Neutrophil (primary cell): ENCODE measurements around the gene KCNK3.

Experiments used
- H3K27ac ChIP-seq: fragments of 200-600 bp; sonication (generic); 2 replicates; pipeline ENCODE4 v1.5.1; 2016; ENCODE audit warnings: mild to moderate bottlenecking, moderate library complexity
- H3K27me3 ChIP-seq: fragments of 200-600 bp; sonication (generic); 2 replicates; pipeline ENCODE4 v1.6.0; 2016; ENCODE audit warnings: mild to moderate bottlenecking
- H3K36me3 ChIP-seq: fragments of 200-600 bp; sonication (generic); 2 replicates; pipeline ENCODE4 v1.5.1; 2017
- H3K4me1 ChIP-seq, 2 experiments: fragments of 200-600 bp in 1 of 2; sonication (generic) in 1 of 2; 1 replicate in 1 of 2; 2 replicates in 1 of 2; pipeline versions ENCODE4 v1.5.1 to v1.6.1; 2013 to 2016; ENCODE audit warnings: low read depth in 1 of 2, low read length in 1 of 2, mild to moderate bottlenecking in 1 of 2, moderate library complexity in 1 of 2; ENCODE audit not compliant: control insufficient read depth in 1 of 2, insufficient read depth in 1 of 2
- H3K4me3 ChIP-seq, 2 experiments: fragments of 200-600 bp in 1 of 2; sonication (generic) in 1 of 2; 1 replicate in 1 of 2; 2 replicates in 1 of 2; pipeline ENCODE4 v1.5.1; 2013 to 2016; ENCODE audit warnings: low read depth in 1 of 2, low read length in 1 of 2, mild to moderate bottlenecking in 1 of 2, moderate library complexity in 1 of 2
- H3K9me3 ChIP-seq: fragments of 200-600 bp; sonication (generic); 2 replicates; pipeline ENCODE4 v1.5.1; 2016
- CTCF ChIP-seq: fragments of 200-600 bp; sonication (generic); IDR thresholded peaks from 2 replicates; pipeline ENCODE4 v1.5.1; 2016; ENCODE audit warnings: antibody characterized with exemption

KCNK3 gene

GRCh38 chr2:26752656-26753055 lies 60.1 kb downstream of the KCNK3 start:
- no peak overlapping the region for H3K4me3 ChIP-seq
- no peaks in the 10 kb centered on the region for H3K27me3 ChIP-seq
- no peaks in the 10 kb centered on the region for H3K9me3 ChIP-seq
- H3K36me3 ChIP-seq = no peaks in the 10 kb centered on the region
- no peak overlapping the region for H3K27ac ChIP-seq
- H3K4me1 ChIP-seq = peaks cover 0 to 8% of the 10 kb centered on the region in 2 experiments
- no peak for TF ChIP-seq CTCF

- no peak overlapping the region for H3K4me3 ChIP-seq
- no peak for TF ChIP-seq CTCF
- no peaks in the 10 kb centered on the region for H3K9me3 ChIP-seq
- no peak overlapping the region for H3K27ac ChIP-seq
- H3K4me1 ChIP-seq = peaks cover 0 to 8% of the 10 kb centered on the region in 2 experiments
- H3K27me3 ChIP-seq = no peaks in the 10 kb centered on the region
- no peaks in the 10 kb centered on the region for H3K36me3 ChIP-seq
These were observed 62.0 kb downstream of the KCNK3 start for GRCh38 chr2:26754539-26754938.

- no peaks in the 10 kb centered on the region for H3K9me3 ChIP-seq
- no peak overlapping the region for H3K27ac ChIP-seq
- TF ChIP-seq CTCF = no peak
- H3K27me3 ChIP-seq = no peaks in the 10 kb centered on the region
- H3K36me3 ChIP-seq = no peaks in the 10 kb centered on the region
- H3K4me1 ChIP-seq = peaks cover 0 to 8% of the 10 kb centered on the region in 2 experiments
- H3K4me3 ChIP-seq = no peak overlapping the region
These were observed 62.6 kb downstream of the KCNK3 start for GRCh38 chr2:26754972-26755670.

- no peaks in the 10 kb centered on the region for H3K9me3 ChIP-seq
- no peaks in the 10 kb centered on the region for H3K36me3 ChIP-seq
- H3K4me3 ChIP-seq = no peak overlapping the region
- no peak for TF ChIP-seq CTCF
- H3K27me3 ChIP-seq = peaks cover 9% of the 10 kb centered on the region
- H3K27ac ChIP-seq = no peak overlapping the region
- peaks cover 0 to 8% of the 10 kb centered on the region in 2 experiments for H3K4me1 ChIP-seq
These were observed 63.8 kb downstream of the KCNK3 start for GRCh38 chr2:26756337-26756736.

- peaks cover 26% of the 10 kb centered on the region for H3K27me3 ChIP-seq
- no peak for TF ChIP-seq CTCF
- H3K36me3 ChIP-seq = no peaks in the 10 kb centered on the region
- H3K4me1 ChIP-seq = peaks cover 0 to 7% of the 10 kb centered on the region in 2 experiments
- H3K9me3 ChIP-seq = no peaks in the 10 kb centered on the region
- H3K4me3 ChIP-seq = no peak overlapping the region
- no peak overlapping the region for H3K27ac ChIP-seq
These were observed 65.6 kb downstream of the KCNK3 start for GRCh38 chr2:26757873-26758789.
